ENCODE results near the gene RASD2. TPM values are rescaled to one million over a fixed set of nuclear protein-coding genes. Genes with fewer than 3 reads are reported as not detected.
A peak's percentile ranks its signal among the peaks of the same experiment; 100 is the strongest.
"Not testable (repeated sequence)": the region's sequence is repeated elsewhere in the genome, so short reads cannot be mapped to it uniquely, and the experiment has no call there.

RASD2 gene
- total and polyA plus RNA-seq, 2 experiments from 2014 or later, result 0.61 to 1.1 TPM

DNA sequence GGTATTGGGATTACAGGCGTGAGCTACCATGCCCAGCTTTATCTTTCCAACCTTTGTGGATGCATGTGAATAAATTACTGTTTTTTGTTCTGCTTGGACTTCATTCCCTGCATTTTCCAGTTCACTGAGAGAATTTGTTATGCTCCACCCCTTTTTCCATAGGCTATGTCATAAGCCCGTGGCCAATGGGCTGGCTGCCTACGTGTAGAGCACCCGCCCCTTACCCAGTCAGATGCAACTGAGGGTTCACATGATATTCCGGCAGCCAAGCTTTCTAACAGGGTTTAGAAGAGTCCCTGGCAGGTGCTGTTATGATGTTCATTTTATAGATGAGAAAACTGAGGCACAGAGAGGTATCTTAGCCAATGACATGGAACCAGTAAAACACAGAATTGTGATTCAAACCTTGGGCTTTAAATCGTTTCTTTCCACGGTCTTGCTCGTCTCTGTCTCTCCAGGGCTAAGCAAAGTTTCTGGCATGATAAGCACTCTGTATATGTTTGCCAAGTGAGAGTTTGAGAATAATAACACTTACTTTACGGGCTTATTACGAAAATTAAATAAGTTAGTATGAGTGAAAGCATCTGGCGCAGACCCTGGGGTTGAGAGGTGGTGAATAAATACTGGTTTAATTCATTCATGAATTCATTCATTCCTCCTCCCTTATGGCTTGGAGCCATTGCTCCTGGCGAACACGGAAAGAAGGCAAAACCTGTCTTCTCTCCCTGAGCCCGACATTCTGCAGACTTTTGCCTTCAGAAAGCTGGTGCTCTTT lies 42.4 kb upstream of the RASD2 start:
- DNase-seq (ENCODE audit: low read depth in 1 of 2, low spot score in 1 of 2), result peak in 1 of 2 donors; percentile 40
- no peaks in the 10 kb centered on the region for H3K4me1 ChIP-seq (ENCODE audit: low read depth)
- TF ChIP-seq, protein P1, sequence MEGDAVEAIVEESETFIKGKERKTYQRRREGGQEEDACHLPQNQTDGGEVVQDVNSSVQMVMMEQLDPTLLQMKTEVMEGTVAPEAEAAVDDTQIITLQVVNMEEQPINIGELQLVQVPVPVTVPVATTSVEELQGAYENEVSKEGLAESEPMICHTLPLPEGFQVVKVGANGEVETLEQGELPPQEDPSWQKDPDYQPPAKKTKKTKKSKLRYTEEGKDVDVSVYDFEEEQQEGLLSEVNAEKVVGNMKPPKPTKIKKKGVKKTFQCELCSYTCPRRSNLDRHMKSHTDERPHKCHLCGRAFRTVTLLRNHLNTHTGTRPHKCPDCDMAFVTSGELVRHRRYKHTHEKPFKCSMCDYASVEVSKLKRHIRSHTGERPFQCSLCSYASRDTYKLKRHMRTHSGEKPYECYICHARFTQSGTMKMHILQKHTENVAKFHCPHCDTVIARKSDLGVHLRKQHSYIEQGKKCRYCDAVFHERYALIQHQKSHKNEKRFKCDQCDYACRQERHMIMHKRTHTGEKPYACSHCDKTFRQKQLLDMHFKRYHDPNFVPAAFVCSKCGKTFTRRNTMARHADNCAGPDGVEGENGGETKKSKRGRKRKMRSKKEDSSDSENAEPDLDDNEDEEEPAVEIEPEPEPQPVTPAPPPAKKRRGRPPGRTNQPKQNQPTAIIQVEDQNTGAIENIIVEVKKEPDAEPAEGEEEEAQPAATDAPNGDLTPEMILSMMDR (IDR thresholded peaks at IDR 0.05; ENCODE audit: low read depth, low read length), result no peak
- H3K4me3 ChIP-seq, result no peak overlapping the region
- H3K9me3 ChIP-seq (ENCODE audit: low read depth), result no peaks in the 10 kb centered on the region
- no peaks in the 10 kb centered on the region for H3K36me3 ChIP-seq
- H3K27ac ChIP-seq, result no peak overlapping the region
- H3K27me3 ChIP-seq, result peaks cover 9% of the 10 kb centered on the region

DNA sequence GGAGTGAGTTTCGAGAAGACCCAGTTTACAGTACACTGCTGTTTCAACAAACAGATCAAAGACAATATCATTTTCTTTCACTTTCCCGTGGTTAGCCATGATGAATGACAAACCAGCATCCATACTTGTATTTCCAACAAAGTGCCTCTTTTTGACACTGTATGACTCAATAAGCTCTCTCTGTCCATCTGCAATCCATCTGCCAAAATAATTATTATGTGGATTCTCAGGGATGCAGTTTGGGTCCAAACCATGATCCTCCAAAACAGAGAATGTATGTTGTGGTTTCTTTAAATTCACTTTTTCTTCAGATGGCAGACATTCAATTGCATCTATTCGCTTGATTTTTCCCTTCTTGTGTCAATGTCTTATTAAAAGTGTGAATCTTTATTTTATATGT lies 37.8 kb upstream of the RASD2 start:
- TF ChIP-seq, protein P1 (IDR thresholded peaks at IDR 0.05; ENCODE audit: low read depth, low read length), result no peak
- H3K4me3 ChIP-seq, result no peak overlapping the region
- H3K27me3 ChIP-seq, result no peaks in the 10 kb centered on the region
- H3K27ac ChIP-seq, result no peak overlapping the region
- DNase-seq (ENCODE audit: low read depth in 1 of 2, low spot score in 1 of 2), result no peak
- no peaks in the 10 kb centered on the region for H3K9me3 ChIP-seq (ENCODE audit: low read depth)
- no peaks in the 10 kb centered on the region for H3K36me3 ChIP-seq
- no peaks in the 10 kb centered on the region for H3K4me1 ChIP-seq (ENCODE audit: low read depth)

DNA sequence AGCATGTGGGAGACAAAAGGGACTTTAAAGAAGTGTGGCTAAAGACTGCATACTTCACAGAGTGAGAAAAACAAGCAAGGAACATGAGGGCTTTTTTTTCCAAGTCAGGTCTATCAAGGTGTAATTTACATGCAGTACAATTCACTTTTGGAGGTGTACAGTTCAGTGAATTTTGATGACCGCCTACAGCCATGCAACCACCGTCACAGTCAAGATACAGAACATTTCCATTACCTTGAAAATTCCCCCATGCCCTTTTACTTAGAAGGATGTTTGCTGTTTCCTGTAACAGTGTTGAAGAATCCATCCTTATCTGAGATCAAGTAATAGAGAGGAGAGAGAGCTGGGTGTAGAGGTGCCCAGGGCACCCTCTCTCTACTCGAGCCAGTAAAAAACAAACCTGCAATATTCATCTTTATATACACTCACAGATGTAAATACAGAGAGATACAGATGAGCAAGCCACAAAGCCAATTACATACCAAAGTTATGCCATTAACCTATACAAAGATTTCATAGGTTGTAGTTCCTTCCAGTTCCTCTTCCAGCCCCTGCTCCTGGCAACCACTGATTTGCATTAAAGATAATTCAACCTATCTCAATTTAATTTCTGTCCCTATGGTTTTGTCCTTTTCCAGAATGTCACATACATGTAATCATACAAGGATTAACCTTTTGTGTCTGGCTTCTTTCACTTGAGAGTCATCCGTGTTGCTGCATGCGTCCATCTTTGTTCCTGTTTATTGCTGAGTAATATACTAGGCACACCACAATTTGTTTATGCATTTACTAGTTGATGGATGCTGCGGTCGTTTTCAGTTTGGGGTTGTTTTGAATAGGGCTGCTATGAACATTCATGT lies 35.0 kb upstream of the RASD2 start:
- H3K4me3 ChIP-seq, result no peak overlapping the region
- H3K27ac ChIP-seq, result no peak overlapping the region
- H3K36me3 ChIP-seq, result no peaks in the 10 kb centered on the region
- H3K27me3 ChIP-seq, result no peaks in the 10 kb centered on the region
- no peaks in the 10 kb centered on the region for H3K4me1 ChIP-seq (ENCODE audit: low read depth)
- H3K9me3 ChIP-seq (ENCODE audit: low read depth), result no peaks in the 10 kb centered on the region
- DNase-seq (ENCODE audit: low read depth in 1 of 2, low spot score in 1 of 2), result no peak
- TF ChIP-seq, protein P1 (IDR thresholded peaks at IDR 0.05; ENCODE audit: low read depth, low read length), result no peak

DNA sequence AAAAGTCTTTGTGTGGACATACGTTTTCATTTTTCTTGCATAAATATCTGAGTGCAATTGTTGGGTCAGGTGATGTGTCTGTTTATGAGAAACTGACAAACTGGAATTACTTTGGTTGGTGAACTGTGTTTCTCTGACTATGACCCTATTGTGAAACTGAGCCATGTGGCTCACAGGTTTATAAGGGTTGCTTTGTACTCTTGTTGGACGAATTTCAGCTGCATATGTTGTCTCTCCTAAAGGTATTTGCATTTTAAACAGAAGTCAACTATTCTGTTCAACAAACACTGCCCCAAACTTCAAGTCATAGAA lies 34.4 kb upstream of the RASD2 start:
- no peak overlapping the region for H3K4me3 ChIP-seq
- TF ChIP-seq, protein P1 (IDR thresholded peaks at IDR 0.05; ENCODE audit: low read depth, low read length), result no peak
- H3K4me1 ChIP-seq (ENCODE audit: low read depth), result no peaks in the 10 kb centered on the region
- DNase-seq (ENCODE audit: low read depth in 1 of 2, low spot score in 1 of 2), result no peak
- no peaks in the 10 kb centered on the region for H3K9me3 ChIP-seq (ENCODE audit: low read depth)
- H3K27ac ChIP-seq, result no peak overlapping the region
- H3K27me3 ChIP-seq, result no peaks in the 10 kb centered on the region
- no peaks in the 10 kb centered on the region for H3K36me3 ChIP-seq

DNA sequence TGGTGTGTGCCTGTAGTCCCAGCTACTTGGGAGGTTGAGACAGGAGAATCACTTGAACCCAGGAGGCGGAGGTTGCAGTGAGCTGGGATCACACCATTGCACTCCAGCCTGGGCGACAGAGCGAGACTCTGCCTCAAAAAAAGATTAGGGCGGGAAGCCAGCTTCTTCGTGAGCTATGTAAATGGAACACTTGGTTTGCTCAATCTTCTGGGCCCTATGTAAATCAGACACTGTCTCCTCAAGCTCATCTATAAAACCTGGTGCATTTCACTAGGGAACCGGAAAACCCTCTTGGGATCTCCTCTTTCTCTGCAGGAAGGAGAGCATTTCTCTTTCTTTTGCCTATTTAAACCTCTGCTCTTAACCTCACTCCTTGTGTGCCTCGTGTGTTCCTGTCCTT lies 32.8 kb upstream of the RASD2 start:
- H3K27ac ChIP-seq; DNase-seq (ENCODE audit: low read depth in 1 of 2, low spot score in 1 of 2); H3K4me3 ChIP-seq; H3K9me3 ChIP-seq (ENCODE audit: low read depth); H3K27me3 ChIP-seq; H3K36me3 ChIP-seq; H3K4me1 ChIP-seq (ENCODE audit: low read depth): not testable (repeated sequence)

DNA sequence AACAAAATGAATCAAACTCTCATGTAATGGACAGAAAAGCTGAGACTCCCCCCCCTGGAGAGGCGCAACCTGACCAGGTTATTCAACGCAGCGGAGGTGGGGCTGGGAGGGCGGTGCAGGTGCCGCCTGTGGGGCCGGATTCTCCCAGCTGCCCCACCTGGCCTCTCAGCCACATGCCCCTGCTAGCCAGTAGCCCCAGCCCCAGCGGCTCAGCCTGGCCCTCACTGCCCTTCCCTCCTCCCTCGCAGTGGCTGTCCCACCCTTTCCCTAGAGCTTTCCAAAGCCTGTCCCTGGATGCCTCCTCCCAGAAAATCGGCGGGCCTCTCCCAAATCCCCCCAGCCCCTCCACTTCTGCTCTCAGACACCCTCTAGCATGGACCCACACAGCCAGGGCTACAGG lies 31.2 kb upstream of the RASD2 start:
- Histone ChIP-seq H3K27ac (no peak overlapping the region), H3K36me3 (no peaks in the 10 kb centered on the region), H3K27me3 (peaks cover 4% of the 10 kb centered on the region), H3K4me3 (no peak overlapping the region), H3K4me1 (ENCODE audit: low read depth) (no peaks in the 10 kb centered on the region), H3K9me3 (ENCODE audit: low read depth) (no peaks in the 10 kb centered on the region)
- DNase-seq (ENCODE audit: low read depth in 1 of 2, low spot score in 1 of 2), result no peak
- TF ChIP-seq, protein P1 (IDR thresholded peaks at IDR 0.05; ENCODE audit: low read depth, low read length), result no peak

Measured in cardiac muscle cell (in vitro differentiated cells and primary cell).